Esophagus muscularis mucosa (tissue), 3 donors: ENCODE measurements around the gene MYRF.

Source experiments
- POLR2A ChIP-seq: fragments of 450-650 bp; IDR thresholded peaks from one replicate; pipeline ENCODE4 v1.6.1; 2017; ENCODE audit warnings: antibody characterized with exemption, moderate library complexity, mild to moderate bottlenecking, low read depth
- POLR2AphosphoS5 ChIP-seq, 2 donors: sonication (generic); formaldehyde crosslinking; IDR thresholded peaks; one replicate each; pipeline ENCODE4 v1.6.1; 2017; ENCODE audit warnings: antibody characterized with exemption in 2 of 2
- TF ChIP-seq, protein P1 (sequence below), 3 experiments: fragments of 200-600 bp in 2 of 3; fragments of 450-650 bp in 1 of 3; sonication (generic) in 2 of 3; IDR thresholded peaks; one replicate each; pipeline ENCODE4 v1.5.1; 2017 to 2019; ENCODE audit warnings: antibody characterized with exemption in 3 of 3, mild to moderate bottlenecking in 2 of 3, moderate library complexity in 1 of 3

DNA sequence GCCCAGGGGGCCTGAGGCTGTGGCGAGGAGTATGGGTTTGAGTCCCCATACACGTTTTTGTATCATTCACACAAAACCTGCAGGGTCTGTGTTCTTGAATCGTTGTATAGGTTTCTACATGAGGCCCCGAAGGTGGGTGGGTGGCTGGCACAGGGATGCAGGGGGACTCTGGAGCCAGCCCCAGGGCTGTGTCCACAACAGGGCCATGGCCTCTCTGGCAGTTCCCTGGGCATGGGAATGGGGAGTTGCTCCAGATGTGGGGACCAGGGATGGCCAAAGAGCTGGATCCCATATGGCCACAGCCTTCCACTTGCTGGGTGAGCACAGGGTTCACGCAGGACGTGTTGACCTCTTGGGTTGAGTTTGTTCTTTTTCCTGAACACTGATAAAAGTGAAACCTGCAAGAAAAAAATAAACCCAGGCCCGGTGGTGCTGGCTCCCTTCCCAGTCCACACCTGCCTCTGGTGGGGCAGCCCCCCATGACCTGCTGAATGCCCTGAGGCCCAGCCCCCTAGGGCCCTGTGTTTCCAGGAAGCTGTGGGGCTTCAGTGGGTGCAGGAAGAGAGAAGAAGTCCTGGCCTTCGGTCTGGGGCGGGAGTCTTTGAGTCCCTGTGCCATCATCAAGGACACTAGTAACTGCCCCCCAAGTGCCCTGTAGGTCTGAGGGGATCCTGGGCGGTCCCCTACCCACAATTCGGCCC, 16.1 kb downstream of the MYRF start:
- TF ChIP-seq, protein P1, sequence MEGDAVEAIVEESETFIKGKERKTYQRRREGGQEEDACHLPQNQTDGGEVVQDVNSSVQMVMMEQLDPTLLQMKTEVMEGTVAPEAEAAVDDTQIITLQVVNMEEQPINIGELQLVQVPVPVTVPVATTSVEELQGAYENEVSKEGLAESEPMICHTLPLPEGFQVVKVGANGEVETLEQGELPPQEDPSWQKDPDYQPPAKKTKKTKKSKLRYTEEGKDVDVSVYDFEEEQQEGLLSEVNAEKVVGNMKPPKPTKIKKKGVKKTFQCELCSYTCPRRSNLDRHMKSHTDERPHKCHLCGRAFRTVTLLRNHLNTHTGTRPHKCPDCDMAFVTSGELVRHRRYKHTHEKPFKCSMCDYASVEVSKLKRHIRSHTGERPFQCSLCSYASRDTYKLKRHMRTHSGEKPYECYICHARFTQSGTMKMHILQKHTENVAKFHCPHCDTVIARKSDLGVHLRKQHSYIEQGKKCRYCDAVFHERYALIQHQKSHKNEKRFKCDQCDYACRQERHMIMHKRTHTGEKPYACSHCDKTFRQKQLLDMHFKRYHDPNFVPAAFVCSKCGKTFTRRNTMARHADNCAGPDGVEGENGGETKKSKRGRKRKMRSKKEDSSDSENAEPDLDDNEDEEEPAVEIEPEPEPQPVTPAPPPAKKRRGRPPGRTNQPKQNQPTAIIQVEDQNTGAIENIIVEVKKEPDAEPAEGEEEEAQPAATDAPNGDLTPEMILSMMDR (IDR thresholded peaks at IDR 0.05) = no peak
- TF ChIP-seq POLR2AphosphoS5 (IDR thresholded peaks at IDR 0.05) (no peak), POLR2A (no peak)
